ENCODE measurements around the gene BCAP31.
"Not testable (repeated sequence)": the region's sequence is repeated elsewhere in the genome, so short reads cannot be mapped to it uniquely, and the experiment has no call there.

BCAP31 gene

GRCh38 chrX:153736071-153736820, 12.1 kb upstream of the BCAP31 start:
- DNase-seq (ENCODE audit: low read depth, low spot score): no peak

DNA sequence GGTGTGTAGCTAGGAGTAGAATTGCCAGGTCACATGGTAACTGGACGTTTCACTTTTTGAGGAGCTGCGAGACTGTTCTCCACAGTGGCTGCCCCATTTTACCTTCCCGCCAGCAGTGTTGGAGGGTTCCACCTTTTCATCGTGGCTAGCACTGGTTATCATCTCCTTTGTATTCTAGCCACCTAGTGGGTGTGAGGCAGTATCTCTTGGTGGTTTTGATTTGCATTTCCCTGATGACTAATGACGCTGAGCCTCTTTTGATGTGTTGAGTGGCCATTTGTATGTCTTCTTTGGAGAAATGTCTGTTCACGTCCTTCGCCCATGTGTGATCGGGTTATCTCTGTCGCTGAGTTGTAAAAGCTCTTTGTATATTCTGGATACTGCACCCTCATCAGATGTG, 11.1 kb upstream of the BCAP31 start:
- DNase-seq (ENCODE audit: low read depth, low spot score): no peak

DNA sequence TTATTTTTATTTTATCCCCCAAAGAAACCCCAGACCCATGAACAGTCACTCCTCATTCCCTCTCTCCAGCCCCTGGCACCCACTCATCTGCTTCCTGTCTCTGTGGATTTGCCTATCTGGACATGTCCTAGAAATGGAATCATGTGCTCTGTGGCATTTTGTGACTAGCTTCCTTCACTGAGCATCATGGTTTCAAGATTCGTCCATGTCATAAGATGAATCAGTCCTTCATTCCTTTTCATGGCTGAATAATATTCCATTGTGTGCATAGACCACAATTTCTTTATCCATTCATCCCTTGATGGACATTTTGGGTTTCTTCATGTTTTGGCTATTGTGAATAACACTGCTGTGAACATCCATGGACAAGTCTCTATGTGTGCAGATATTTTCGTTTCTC, 10.7 kb upstream of the BCAP31 start:
- DNase-seq (ENCODE audit: low read depth, low spot score): no peak

DNA sequence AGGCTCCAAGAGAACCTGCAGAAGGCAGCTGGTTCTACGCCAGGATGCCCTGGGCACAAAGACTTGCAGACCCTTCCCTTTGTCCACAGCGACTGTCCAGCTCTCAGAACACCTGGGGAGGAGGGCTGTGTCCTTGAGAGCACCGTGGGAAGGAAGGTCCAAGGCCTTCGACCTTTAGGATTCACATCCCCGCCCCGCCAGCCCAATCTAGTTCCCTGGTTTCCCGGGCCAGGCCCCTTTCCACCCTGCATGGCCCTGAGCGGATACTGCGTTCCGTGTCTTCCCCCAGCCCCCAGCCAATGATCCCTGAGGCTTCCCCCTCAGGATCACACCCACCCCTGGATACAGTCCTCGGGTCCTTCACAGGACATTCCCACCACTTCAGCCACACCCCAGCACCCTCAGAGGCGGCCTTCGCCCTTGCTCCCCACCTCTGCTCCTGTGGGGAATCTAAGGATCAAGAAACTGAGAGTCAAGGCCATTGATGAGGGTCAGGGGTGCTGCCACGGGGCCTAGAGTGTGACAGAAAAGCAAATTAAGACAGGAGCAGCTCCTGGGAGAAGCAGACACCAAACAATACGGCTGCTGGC, 9.6 kb upstream of the BCAP31 start:
- no peak for DNase-seq (ENCODE audit: low read depth, low spot score)

DNA sequence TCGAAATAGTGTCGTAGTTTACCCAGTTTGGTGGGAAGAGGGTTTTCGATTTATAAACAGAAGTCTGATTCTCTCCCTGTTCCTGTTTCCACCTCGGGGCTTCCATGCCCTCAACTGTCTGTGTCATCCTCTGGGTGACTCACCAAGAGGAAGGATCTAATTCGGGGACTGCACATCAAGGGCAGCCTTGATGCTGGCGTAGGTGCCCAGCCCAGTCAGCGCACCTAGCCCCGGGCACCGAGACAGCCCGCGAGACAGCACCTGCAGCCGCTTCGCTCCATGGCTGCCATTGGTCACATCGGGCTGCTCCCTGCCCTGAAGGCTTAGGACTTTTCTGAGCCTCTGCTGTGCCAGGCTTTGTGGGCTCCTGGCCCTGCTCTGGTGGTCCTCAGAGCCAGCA, 8.2 kb upstream of the BCAP31 start:
- no peak for DNase-seq (ENCODE audit: low read depth, low spot score)

- no peak for DNase-seq (ENCODE audit: low read depth, low spot score)
Measured at GRCh38 chrX:153731845-153732215, 7.6 kb upstream of the BCAP31 start.

GRCh38 chrX:153731117-153731844, 7.1 kb upstream of the BCAP31 start:
- DNase-seq (ENCODE audit: low read depth, low spot score): no peak

- DNase-seq (ENCODE audit: low read depth, low spot score): not testable (repeated sequence)
Measured at GRCh38 chrX:153730115-153730514, 5.9 kb upstream of the BCAP31 start.

DNA sequence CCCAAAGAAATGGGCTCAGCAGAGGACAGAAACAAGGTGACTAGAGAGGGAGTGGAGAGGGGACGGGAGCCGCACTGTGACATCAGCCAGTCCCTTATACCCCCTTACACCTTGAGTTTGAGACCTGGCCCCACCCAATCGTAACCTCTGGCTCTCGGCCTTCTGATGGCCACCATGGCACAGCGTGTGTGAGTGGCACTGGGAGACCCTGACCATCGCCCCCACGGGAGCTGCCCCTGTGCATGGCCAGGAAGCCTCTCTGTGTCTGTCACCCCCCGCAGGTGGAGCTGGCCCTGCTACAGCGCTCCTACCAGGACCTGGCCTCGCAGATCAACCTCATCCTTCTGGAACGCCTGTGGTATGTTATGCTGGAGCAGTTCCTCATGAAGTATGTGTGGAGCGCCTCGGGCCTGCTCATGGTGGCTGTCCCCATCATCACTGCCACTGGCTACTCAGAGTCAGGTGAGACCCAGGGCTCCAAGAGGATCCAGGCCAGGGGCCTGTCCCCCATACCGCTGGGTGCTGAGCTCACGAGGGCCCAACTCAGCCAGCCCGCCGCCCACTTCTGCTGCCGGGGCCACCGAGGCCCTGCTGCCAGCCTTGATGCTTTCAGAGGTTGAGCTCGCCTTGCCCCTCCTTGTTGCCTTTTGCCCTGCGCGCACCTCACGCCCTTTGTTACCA, 4.9 kb upstream of the BCAP31 start:
- no peak for DNase-seq (ENCODE audit: low read depth, low spot score)

- DNase-seq (ENCODE audit: low read depth, low spot score): no peak
Measured at GRCh38 chrX:153728095-153728494, 3.9 kb upstream of the BCAP31 start.

DNA sequence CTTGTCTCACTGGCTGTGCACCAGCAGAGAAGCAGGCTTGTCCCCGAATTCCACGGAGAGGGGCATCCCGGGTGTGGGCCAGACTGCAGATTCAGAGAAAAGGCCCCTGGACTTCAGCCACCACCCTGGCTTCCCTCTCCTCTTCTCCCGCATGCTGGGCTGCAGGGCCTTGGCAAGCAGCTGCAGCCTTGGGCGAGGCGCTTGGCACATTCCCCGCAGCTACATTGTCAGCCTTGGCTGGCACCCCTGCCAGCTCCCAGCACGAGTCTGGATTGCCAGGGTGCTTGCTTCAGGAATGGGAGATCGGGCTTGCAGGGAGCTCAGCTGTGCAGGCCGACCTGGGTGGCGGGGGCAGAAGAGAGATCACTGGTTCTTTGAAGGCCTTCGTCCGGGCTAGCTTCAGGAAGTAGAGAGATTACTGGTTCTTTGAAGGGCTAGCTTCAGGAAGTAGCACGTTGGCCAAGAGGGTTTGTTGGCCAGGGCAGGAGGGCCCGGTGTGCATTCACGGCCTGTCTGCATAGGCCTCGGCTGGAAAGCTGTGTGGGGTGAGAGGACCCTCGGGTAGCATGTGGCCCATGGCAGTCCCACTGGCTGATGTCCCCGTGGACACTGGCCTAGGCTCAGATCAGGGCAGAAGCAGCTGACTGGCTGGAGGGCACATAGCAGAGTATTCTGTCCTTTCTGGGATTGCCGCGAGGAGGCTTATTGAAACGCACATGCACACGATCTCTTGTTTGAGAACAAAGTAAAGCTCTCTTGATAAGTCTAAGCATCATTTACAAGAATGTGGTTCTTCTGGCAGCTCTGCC, 3.1 kb upstream of the BCAP31 start:
- no peak for DNase-seq (ENCODE audit: low read depth, low spot score)

GRCh38 chrX:153726286-153727122, 2.3 kb upstream of the BCAP31 start:
- DNase-seq (ENCODE audit: low read depth, low spot score): no peak

DNA sequence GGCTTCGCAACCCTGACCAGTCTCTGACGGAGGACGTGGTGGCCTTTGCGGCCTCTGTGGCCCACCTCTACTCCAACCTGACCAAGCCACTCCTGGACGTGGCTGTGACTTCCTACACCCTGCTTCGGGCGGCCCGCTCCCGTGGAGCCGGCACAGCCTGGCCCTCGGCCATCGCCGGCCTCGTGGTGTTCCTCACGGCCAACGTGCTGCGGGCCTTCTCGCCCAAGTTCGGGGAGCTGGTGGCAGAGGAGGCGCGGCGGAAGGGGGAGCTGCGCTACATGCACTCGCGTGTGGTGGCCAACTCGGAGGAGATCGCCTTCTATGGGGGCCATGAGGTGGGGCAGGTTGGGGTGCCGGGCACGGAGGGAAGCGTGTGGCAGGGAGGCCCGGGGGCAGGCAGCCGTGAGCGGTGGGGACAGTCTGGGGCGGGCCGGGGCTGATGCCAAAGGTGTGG, 1.7 kb upstream of the BCAP31 start:
- no peak for DNase-seq (ENCODE audit: low read depth, low spot score)

- DNase-seq (ENCODE audit: low read depth, low spot score): no peak
Measured at GRCh38 chrX:153725039-153725831, 1.0 kb upstream of the BCAP31 start.

GRCh38 chrX:153723351-153724251, 586 bp downstream of the BCAP31 start:
- no peak for DNase-seq (ENCODE audit: low read depth, low spot score)

DNA sequence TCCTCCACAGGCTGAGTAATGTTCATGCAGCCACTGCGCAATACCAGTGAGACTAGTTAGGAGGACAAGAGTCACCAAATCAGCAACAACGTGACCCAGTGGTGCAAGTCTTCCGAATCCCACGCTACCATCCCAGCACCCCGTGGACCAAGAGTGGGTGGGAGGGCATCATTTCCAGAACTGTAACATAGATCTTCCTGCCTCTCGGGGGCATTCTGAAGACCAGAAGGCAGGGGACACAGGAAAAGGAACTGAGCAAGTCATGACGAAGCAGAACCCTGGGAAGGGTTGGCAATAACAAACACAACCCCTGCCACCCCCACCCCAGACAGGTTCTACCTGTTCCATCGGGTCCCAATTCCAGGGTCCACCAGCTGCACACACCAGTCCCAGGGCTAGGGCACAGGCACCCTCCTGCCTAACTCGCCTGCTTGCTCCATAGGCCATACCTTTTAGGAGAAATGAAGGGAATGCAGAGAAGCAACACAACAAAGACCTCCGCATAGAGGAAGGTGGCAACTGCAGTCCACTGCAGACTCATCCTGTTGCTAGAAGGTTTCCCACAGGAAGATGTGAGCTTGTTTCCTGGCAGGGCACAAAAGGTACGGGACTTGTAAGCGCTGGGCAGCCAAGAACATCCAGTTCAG, 1.4 kb downstream of the BCAP31 start:
- DNase-seq (ENCODE audit: low read depth, low spot score): no peak

GRCh38 chrX:153719701-153720100, 4.5 kb downstream of the BCAP31 start:
- no peak for DNase-seq (ENCODE audit: low read depth, low spot score)

- DNase-seq (ENCODE audit: low read depth, low spot score): no peak
Measured at GRCh38 chrX:153719238-153719637, 4.9 kb downstream of the BCAP31 start.
